DND-41 (cell line): Measurements from ENCODE around the gene MEGF11.

Experiments used
- CTCF ChIP-seq: IDR thresholded peaks from 2 replicates; pipeline ENCODE4 v1.5.1; 2012; ENCODE audit warnings: borderline replicate concordance, low read length, moderate library complexity, mild to moderate bottlenecking; ENCODE audit not compliant: poor library complexity, severe bottlenecking; ENCODE audit errors: extremely low read depth
- EZH2 ChIP-seq: IDR thresholded peaks from 3 replicates; pipeline ENCODE4 v1.6.1; 2012; ENCODE audit warnings: borderline replicate concordance, low read depth, mild to moderate bottlenecking, moderate library complexity, low read length, inconsistent platforms; ENCODE audit not compliant: severe bottlenecking

GRCh38 chr15:66097151-66098021, 156.2 kb downstream of the MEGF11 start:
- no peak for TF ChIP-seq CTCF
- no peak for TF ChIP-seq EZH2
